GM23248 (cell line): ENCODE results near the gene CA4.

ENCODE experiments used
- EZH2 ChIP-seq: fragments of 200-600 bp; sonication (generic); IDR thresholded peaks from 2 replicates; pipeline ENCODE4 v1.6.1; 2018; ENCODE audit warnings: antibody characterized with exemption, mild to moderate bottlenecking; ENCODE audit not compliant: insufficient read depth, poor library complexity, severe bottlenecking
- EZH2phosphoT487 ChIP-seq: fragments of 200-600 bp; sonication (generic); IDR thresholded peaks from 2 replicates; pipeline ENCODE4 v1.6.1; 2018; ENCODE audit warnings: antibody characterized with exemption, moderate library complexity, mild to moderate bottlenecking, low read depth; ENCODE audit not compliant: insufficient read depth

- no peak for TF ChIP-seq EZH2phosphoT487
- no peak for TF ChIP-seq EZH2
These were observed 4.0 kb downstream of the CA4 start for GRCh38 chr17:60153606-60154390.
